Activated gamma-delta T cell treated with Interleukin-2 at 50 U/mL for 16 hours (primary cell): ENCODE data around the gene APC.
"Not testable (repeated sequence)": the region's sequence is repeated elsewhere in the genome, so short reads cannot be mapped to it uniquely, and the experiment has no call there.

ENCODE experiments used
- DNase-seq: peaks from one replicate; pipeline ENCODE4 v3.0.0-alpha.2; 2020

Gene APC

DNA sequence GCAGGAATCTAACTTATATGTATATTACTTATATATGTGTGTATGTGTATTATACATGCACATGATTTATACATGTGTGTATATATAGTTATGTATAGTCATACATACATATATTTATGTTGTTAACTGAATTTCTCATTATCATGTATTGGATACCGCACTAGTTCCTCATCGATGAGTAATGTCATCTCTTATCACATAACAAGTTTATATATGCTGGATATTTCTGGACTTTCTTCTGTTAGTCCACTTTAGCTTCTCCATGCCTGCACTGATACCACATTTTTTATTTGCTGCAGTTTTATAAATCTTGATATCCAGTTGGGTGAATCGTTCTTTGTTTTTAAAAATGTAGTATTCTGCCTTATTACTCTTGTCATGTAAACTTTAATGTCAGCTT is 50.2 kb downstream of the APC start:
- DNase-seq: no peak

DNA sequence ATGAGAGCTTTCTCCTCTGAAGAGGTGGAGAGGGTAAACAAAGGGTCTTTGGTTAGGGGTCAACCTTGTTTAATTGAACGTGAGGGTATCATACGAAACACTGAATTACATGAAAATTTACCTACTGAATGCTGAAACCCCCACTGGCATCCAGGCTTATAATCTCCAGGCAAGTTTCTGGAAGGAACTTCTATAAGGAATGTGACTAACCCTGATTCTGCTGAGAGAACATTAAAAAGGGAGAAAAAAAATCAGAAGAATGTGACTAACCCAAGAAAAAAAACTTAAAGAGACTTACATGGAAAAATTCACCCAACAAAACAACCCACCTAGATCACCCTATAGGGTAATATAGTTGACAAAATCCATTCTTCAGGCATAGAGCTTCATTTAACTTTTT is 55.5 kb downstream of the APC start:
- DNase-seq: no peak

DNA sequence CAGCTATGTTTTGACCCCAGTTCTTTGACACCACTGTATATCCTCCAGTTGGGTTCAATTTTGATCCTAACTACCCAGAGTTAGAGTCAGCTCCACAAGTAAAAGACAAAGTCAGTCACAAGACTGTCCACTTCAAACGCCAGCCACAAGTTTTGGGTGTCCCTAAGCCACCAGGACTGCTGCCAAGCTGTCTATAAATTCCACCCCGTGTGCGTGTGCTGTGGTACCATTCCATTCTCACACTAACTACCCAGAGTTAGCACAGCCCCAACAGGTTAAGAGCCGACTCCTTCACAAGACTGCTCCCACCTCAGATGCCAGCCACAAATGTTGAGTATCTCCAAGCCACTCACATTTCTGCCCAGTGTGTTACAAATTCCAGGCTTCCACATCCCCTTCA is 56.7 kb downstream of the APC start:
- DNase-seq: no peak

DNA sequence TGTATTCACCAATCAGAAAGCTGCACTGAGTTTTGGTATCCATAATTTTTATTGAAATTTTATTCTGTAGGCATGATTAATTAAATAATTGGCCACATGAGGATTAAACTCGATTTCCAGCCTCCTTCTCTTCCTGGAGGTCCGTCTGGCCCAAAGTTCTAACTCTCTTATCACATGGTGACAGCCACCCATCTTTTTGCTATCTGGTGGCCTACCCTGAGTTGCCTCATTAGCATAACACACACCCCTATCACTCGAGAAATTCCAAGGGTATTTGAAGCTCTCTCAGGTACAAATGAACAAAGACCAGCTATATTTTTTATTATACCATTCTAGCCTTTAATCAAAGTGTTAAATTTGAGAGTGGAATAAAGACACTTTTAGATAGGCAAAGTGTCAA is 57.7 kb downstream of the APC start:
- no peak for DNase-seq

DNA sequence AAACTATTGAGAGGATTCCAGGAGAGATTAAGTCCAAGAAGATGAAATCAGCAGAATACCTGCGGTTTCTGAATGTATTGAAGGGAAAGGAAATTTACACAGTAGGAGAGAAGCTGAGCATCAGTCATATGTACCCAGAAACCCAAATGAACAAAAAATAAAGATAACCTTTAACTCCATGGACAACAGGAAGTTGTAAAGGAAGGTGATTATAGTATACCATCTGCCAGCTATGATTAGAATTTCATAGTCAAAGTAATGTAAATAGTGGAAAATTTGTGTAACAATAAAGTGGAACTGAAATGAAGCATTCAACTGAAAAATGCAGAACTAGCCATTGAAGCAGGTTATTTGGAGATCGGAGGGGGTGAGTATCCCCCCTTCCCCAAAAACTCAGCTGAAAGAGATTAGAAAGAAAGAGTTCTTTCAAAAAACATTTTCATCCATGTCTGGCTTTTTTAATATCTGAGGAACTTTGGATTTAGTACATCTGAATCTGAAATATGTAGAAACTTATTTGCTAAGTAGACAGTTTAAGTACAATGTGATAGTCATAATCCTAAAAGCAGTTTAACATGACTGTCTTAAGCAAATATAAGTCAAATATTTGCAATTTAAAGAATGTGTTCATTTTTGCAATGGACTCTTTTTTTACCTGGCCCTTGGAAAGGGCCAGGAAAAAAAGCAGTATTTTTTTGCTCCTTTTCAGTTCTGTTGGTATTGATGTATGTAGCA is 58.4 kb downstream of the APC start:
- DNase-seq: no peak

DNA sequence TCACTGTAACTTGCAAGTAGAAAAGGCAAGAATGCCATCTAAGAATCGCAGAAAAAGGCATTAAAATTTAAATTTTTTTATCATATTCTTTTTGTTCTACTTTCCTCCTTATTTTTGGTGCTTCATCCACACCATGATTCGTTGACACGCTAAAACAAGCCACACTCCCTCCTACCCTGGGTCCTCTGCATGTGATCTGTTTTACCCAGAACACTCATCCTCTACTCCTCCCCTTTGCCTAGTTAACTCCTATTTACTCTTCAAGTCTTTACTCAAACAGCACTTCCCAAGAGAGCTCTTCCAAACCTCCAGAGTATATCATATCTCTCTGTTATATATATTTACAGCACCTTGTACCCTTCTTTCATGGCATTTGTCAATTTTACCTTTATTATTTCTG is 62.0 kb downstream of the APC start:
- no peak for DNase-seq

DNA sequence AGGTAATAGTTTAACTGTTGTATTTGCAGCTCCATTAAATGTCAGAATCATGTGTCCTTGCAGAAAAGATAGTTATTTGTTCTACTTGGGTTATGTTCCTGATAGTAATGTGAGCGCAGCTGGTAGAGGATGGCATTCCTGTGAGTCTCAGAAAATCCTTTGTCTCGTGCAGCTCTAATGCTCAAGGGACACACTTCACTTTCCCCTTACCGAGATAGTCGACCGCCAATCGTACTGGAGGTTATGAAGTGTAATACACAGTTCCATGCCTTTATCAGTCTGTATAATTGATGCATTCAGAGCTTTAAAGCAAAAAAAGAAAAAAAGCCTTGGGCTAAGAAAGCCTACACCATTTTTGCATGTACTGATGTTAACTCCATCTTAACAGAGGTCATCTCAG is 63.2 kb downstream of the APC start:
- DNase-seq: no peak

DNA sequence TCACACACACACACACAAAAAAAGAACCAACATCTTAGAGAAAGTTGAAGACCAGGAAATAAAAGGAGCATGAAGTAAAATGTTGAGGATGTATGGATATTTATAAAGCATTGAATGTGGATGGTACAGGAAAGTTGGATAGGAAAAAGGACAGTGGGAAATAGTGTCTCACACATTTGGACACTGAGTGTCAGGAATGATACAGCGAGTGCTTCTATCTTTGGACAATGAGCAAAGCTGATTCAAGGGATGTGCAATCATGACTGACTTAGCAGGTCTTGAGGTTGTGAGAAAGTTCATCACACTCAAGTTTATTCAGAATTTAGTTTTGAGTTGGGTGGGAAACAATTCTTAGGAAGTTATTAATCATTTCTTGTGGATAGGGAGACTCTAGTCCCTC is 73.3 kb downstream of the APC start:
- DNase-seq: no peak

DNA sequence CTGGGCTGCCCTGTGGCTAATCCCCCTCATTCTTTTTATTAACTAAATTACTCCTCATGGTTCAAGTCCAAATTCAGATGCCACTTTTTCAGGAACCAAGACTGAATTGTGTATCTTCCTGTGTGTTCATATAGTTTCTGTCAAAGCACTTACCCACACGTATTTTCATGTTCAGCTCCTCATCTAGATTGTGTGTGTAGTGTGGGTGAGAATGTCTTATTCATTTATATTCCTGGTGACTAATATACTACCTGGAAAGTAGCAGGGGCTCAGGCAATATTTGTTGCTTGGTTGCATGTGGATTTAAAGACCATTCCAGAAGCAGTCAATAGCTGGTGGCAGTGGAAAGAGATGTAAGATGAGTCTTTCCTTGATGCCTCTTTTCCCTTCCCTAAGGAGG is 74.9 kb downstream of the APC start:
- no peak for DNase-seq

DNA sequence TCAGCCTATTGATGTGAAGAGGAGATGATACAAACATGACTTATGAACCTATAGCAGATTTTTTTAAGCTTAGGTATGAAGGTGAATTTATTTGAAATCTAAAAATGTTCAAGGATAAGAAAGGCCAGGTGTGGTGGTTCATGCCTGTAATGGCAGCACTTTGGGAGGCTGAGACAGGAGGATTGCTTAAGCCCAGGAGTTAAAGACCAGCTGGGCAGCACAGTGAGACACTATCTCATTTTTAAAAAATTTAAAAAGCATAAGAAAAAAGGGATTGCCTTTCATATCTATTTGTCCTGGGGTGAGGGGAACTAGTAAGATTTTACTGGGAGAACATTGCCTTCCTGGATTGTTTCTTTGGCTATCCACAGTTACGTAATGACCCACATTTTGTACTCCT is 82.6 kb downstream of the APC start:
- no peak for DNase-seq

DNA sequence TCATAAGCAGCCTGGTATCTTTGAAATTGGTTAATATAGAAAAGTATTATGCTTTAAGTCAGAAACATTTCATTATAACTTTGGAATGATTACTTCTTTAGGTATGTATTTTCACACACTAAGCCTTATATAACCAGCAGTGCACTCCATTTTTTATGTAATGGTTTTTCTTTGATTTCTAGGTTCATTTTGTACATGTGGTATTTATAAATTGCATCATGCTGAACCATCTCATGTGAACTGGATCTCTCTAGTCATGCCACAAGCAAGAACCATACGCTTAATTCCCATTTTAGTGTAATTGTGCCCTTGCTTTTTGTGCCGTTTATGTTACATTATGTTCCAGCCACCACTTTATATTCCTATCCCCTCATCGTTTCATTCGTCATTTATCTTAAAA is 84.8 kb downstream of the APC start:
- no peak for DNase-seq

DNA sequence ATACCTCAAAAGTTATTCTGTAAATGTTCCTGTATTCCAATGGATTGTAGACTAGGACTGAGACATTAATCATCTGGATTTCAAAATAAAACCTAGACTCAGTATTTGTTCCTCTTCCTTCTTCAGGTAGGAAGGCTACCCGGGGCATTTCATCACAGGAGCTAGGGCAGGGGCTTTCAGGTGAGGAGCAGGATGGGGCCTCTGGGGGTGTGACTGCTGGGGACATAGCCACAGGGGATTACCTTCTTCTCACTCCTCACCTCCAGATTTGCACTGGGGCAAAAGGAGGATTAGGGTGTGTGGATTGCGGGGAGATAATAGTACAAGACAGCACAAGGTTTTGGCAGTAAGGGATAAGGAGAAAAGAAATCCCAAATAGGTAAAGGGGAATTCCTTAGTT is 85.5 kb downstream of the APC start:
- no peak for DNase-seq

DNA sequence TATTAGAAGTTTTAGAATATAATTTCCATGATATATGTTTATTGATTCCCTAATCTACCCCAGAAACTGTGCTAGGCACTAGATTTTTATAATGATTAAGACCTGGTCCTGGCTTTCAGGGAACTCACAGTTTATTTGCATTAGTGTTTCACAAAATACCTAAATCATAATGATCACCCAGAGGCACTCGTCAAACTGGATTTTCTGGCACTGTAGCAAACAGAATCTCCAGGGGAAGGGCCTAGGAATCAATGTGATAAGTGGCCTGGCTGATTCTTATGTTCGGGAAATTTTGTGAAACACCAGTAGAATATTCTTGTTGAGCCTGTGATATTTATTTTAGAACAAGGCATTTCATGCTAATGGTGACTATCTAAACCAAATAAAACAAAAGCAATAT is 86.0 kb downstream of the APC start:
- no peak for DNase-seq

DNA sequence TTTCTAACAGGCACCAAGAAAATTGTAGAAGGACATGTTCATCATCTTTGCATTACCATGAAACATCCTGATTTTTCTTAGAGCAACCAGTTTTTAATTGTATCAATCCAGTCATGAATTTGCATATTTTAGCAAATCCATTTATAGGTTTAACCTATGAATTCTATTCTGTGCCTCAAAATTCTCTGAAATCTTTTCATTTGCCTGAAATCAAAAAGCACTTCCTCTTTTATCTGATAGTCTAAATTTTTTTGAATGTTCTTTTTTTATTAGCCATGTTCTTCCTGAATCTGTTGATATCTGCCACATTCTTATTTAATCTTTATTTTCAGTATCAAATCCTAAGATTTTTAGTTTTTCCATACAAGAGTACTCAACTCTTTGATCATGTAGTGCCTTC is 86.5 kb downstream of the APC start:
- no peak for DNase-seq

DNA sequence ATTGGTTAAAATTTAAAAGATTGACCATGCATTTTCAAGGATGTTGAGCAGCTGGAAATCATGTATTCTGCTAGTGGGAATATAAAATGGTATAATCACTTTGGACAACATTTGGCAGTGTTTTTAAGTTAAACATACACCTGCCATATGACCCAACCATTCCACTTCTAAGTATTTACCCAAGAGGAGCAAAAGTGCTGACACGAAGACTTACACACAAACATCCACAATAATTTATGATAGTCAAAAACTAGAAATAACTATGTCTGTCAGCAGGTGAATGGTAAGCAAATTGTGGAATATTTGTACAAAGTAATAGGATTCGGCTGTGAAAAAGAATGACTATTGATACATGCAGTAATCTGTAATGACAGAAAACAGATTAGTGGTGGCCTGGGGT is 92.7 kb downstream of the APC start:
- no peak for DNase-seq

DNA sequence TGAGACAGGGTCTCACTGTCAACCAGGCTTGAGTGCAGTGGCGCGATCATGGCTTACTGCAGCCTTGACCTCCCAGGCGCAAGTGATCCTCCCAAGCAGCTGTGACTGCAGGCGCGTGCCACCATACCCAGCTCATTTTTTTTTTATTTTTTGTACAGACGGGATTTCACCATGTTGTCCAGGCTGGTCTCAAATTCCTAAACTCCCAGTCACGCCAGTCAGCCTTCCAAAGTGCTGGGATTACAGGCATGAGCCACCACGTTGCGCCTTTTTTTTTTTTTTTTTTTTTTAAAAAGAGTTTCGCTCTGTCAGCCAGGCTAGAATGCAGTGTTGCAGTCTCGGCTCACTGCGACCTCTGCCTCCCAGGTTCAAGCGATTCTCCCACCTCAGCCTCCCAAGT is 96.3 kb downstream of the APC start:
- DNase-seq: no peak

DNA sequence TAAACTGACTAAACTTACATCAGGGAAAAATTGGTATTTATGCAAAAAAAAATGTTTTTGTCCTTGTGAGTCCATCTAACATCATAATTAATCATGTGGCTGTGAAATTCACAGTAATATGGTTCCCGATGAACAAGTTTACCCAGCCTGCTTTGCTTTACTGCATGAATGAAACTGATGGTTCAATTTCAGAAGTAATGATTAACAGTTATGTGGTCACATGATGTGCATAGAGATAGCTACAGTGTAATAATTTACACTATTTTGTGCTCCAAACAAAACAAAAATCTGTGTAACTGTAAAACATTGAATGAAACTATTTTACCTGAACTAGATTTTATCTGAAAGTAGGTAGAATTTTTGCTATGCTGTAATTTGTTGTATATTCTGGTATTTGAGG is 106.8 kb downstream of the APC start:
- no peak for DNase-seq

DNA sequence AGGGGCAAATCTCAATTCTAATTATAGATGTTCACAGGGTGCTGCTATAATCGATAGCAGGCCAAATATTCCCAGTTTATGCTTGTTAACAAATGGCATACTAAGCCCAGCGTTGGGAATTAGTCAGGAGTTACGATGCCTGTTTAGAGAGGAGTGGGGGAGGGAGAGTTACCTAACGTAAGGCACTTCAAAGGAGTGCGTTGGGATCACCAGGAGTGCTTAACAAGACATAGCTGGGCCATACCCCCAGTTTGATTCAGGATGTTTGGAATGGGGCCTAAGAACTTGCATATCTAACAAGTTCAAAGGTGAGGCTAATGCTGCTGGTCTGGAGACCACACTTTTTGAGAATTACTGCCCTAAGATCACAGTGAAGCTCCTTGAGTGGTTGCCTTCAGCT is 108.9 kb downstream of the APC start:
- no peak for DNase-seq

DNA sequence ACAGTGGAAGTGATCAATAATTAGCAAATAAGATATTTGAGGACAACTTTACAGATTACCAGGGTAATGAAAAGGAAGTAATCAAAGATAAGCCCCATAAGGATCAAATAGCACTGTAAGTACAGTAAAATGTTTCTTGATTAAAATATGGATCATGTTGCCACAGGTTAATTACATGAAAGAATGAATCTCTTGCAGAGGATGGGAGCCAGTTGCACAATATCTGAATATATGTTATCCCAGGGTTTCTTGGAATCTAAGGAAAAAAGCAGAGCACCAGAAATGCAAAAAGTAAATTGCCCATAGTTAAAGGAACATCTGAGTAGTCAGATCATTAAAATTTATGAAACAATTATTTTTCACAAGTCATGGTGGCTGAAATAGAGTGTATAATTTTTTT is 109.6 kb downstream of the APC start:
- DNase-seq: no peak

DNA sequence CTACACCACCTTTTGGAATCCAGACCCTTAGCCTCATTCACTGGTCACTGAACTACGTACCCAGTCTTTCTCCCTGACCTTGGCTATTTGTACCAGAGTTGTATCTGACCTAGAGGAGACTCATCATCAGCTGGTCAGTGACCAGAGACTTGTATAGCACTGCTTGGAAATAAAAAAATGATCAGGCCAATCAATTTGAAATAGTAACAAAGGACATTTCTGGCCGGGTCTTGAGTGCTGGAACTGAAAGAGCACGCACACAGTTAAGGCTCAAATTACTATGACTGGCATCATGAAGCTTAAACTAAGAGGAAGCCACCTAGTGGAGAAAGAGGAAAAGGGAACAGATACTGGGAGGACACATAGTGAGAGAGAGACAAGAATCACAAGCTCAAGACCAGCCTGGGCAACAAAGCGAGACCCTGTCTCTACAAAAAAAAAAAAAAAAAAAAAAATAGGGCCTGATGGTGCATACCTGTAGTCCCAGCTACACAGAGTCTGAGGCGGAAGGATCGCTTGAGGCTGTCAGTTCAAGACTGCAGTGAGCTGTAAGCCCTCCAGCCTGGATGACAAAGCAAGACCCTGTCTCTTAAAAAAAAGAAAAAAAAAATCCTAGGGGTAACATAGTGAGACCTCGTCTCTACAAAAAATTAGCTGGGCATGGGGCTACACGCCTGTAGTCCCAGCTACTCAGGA is 110.6 kb downstream of the APC start:
- DNase-seq: no peak

DNA sequence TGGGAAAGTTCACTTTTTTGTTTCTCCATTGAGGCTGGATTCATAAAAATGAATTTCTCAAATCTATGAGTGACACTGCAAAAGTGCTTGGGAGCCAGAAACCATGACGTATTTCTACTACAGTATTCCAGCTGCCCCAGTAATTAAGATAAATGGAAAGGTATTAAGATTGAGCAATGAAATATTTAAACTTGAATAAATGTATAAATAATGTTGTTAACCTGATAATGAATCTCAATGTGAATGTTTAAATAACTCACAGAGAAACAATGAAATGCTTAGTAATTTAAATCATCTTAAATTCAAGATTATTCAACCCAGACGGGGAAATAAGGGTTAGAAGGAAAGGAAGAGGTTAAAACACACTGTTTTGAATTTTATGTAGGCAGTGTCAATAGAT is 112.2 kb downstream of the APC start:
- DNase-seq: no peak

DNA sequence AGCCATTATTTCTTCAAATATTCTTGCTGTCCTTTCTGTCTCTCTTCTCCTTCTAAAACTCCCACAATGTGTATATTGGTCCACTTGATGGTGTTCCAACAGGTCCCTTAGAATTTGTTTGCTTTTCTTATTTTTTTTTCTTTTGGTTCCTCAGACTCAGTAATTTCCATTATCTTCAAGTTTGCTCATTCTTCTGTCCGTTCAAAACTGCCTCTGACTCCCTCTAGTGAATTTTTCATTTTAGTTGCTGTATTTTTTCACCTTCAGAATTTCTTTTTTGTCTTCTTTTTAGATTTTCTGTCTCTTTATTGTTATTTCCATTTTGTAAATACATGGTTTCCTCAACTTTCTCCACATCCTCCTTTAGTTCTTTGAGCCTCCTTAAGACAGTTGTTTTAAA is 117.0 kb downstream of the APC start:
- no peak for DNase-seq

DNA sequence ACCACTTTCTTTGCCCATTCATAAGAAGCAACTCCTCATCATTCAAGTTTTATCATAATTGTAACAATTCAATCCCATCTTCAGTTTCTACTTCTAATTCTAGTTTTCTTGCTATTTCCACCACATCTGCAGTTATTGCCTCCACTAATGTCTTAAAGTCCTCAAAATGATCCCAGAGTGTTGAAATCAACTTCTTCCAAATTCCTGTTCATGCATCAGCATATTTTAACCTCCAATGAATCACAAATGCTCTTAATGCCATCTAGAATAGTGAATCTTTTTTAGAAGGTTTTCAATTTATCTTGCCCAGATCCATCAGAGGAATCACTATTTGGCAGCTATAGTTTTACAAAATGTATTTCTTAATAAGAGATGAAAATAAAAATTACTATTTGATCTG is 120.2 kb downstream of the APC start:
- no peak for DNase-seq

DNA sequence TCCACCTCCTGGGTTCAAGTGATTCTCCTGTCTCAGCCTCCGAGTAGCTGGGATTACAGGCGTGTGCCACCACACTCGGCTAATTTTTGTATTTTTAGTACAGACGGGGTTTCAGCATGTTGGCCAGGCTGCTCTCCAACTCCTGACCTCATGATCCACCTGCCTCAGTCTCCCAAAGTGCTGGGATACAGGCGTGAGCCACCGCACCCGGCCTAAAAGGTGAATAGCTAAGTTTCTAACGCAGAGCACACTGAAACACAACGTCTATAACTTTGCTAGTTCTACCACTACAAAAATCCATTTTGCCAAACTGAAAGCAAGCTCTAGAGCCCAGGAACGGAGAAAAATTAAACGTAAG is 122.9 kb downstream of the APC start:
- DNase-seq: not testable (repeated sequence)

DNA sequence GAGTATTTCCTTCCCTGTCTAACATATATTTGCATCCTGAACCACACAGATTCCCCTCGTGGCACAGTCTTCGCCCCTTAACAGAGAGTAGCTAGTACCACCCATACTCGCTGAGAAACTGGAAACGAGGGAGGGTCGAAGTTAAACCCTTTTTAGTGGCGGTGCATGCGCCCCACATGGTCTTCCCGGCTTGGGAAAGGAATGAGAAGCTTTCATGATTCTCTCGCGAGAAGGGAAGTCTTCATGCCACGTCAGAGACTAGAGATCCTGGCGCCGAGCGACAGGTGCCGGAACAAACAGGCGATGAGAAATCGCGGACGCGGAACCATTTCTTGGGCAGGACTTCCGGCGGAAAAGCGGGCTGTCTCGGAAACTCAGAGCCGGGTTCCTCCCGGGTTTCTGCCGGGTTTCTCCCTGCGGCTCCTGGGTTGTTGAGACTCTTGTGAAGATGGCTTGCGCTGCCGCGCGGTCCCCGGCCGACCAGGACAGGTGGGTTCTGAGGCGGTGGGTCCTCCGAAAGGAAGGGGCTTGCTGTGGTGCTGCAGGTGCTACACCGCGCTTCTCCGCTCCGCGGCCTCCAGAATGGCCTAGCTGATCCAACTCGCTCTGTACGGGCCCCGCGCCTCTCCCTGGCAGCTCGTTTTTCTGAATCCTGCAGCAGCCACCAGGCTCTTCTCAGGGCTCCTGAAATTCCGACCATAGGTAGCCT is 123.4 kb downstream of the APC start, which contains the start of gene SRP19:
Gene SRP19 (plus strand): TSS at position 359 of the 709 bp plus-strand sequence. CDS start 90 bp downstream, at position 449.
- DNase-seq: peak; percentile 87
